ENCODE measurements around the gene PTPRN2. TPM values are rescaled to one million over a fixed set of nuclear protein-coding genes. Genes with fewer than 3 reads are reported as not detected.

The PTPRN2 gene
- total and polyA plus RNA-seq, 7 donors = 3.2 to 7.1 (median 5.5) TPM

- intact Hi-C loops (cut with DNase I) = no loop called here
- whole genome bisulfite sequencing, 2 donors = 36 to 46% methylated on average over 2 of the region's 2 CpGs
- no peaks in the 10 kb centered on the region for H3K36me3 ChIP-seq
- no peak overlapping the region for H3K27ac ChIP-seq
- no peak for TF ChIP-seq EP300 (IDR thresholded peaks at IDR 0.05)
- no peak for TF ChIP-seq POLR2AphosphoS5 (IDR thresholded peaks at IDR 0.05)
- TF ChIP-seq CTCF (IDR thresholded peaks at IDR 0.05) = no peak
- no peak for TF ChIP-seq POLR2A (IDR thresholded peaks at IDR 0.05)
- no peaks in the 10 kb centered on the region for H3K27me3 ChIP-seq
- no peak for DNase-seq
- H3K4me3 ChIP-seq = no peak overlapping the region
- H3K9me3 ChIP-seq = no peaks in the 10 kb centered on the region
- H3K4me1 ChIP-seq = no peaks in the 10 kb centered on the region
These were observed 583.5 kb downstream of the PTPRN2 start for GRCh38 chr7:158004123-158004490.

GRCh38 chr7:158003441-158004122 lies 584.0 kb downstream of the PTPRN2 start:
- intact Hi-C loops (cut with DNase I) = no loop called here
- no peak for TF ChIP-seq POLR2AphosphoS5 (IDR thresholded peaks at IDR 0.05)
- H3K27me3 ChIP-seq = no peaks in the 10 kb centered on the region
- DNase-seq = no peak
- 88 to 90% methylated on average over 23 of the region's 23 CpGs for WGBS, 2 donors
- no peaks in the 10 kb centered on the region for H3K4me1 ChIP-seq
- H3K27ac ChIP-seq = no peak overlapping the region
- no peak overlapping the region for H3K4me3 ChIP-seq
- no peaks in the 10 kb centered on the region for H3K9me3 ChIP-seq
- no peaks in the 10 kb centered on the region for H3K36me3 ChIP-seq

GRCh38 chr7:158002486-158003080 lies 585.0 kb downstream of the PTPRN2 start:
- no peaks in the 10 kb centered on the region for H3K27me3 ChIP-seq
- TF ChIP-seq EP300 (IDR thresholded peaks at IDR 0.05) (no peak), CTCF (IDR thresholded peaks at IDR 0.05) (no peak), POLR2AphosphoS5 (IDR thresholded peaks at IDR 0.05) (no peak), POLR2A (IDR thresholded peaks at IDR 0.05) (no peak)
- 92 to 94% methylated on average over 17 of the region's 17 CpGs for WGBS, 2 donors
- intact Hi-C loops (cut with DNase I) = no loop called here
- DNase-seq = no peak
- H3K36me3 ChIP-seq = no peaks in the 10 kb centered on the region
- no peak overlapping the region for H3K4me3 ChIP-seq
- H3K9me3 ChIP-seq = no peaks in the 10 kb centered on the region
- no peaks in the 10 kb centered on the region for H3K4me1 ChIP-seq
- H3K27ac ChIP-seq = no peak overlapping the region

GRCh38 chr7:158001621-158002320 lies 585.9 kb downstream of the PTPRN2 start:
- TF ChIP-seq EP300 (IDR thresholded peaks at IDR 0.05) = no peak
- TF ChIP-seq POLR2A (IDR thresholded peaks at IDR 0.05) = no peak
- TF ChIP-seq POLR2AphosphoS5 (IDR thresholded peaks at IDR 0.05) = no peak
- no peak for TF ChIP-seq CTCF (IDR thresholded peaks at IDR 0.05)
- Histone ChIP-seq H3K27ac (no peak overlapping the region), H3K4me1 (no peaks in the 10 kb centered on the region), H3K4me3 (no peak overlapping the region), H3K36me3 (no peaks in the 10 kb centered on the region), H3K27me3 (no peaks in the 10 kb centered on the region), H3K9me3 (no peaks in the 10 kb centered on the region)
- intact Hi-C loops (cut with DNase I) = no loop called here
- WGBS, 2 donors = 86 to 88% methylated on average over 28 of the region's 28 CpGs
- no peak for DNase-seq

GRCh38 chr7:158001003-158001402 lies 586.6 kb downstream of the PTPRN2 start:
- Histone ChIP-seq H3K27ac (no peak overlapping the region), H3K4me1 (no peaks in the 10 kb centered on the region), H3K27me3 (no peaks in the 10 kb centered on the region), H3K36me3 (no peaks in the 10 kb centered on the region), H3K4me3 (no peak overlapping the region), H3K9me3 (peaks cover 0 to under 1% (median 0%) of the 10 kb centered on the region in 4 donors)
- TF ChIP-seq POLR2A (IDR thresholded peaks at IDR 0.05) (no peak), CTCF (IDR thresholded peaks at IDR 0.05) (no peak), EP300 (IDR thresholded peaks at IDR 0.05) (no peak), POLR2AphosphoS5 (IDR thresholded peaks at IDR 0.05) (no peak)
- 23 to 78% methylated on average over 10 of the region's 12 CpGs for WGBS, 2 donors
- intact Hi-C loops (cut with DNase I) = no loop called here
- DNase-seq = no peak

All from sigmoid colon (tissue), 7 donors.